BE2C (cell line): ENCODE data around the gene DEFB131B.
"Not testable (repeated sequence)": the region's sequence is repeated elsewhere in the genome, so short reads cannot be mapped to it uniquely, and the experiment has no call there.

Experiments
- DNase-seq: peaks from one replicate; pipeline ENCODE4 v3.0.0-alpha.2; 2020
- H3K27me3 ChIP-seq: fragments of 250-450 bp; sonication (Bioruptor Pico); 2 replicates; pipeline ENCODE4 v1.5.1; 2020; ENCODE audit warnings: mild to moderate bottlenecking
- H3K36me3 ChIP-seq: fragments of 250-450 bp; sonication (Bioruptor Pico); 2 replicates; pipeline ENCODE4 v1.5.1; 2020; ENCODE audit warnings: mild to moderate bottlenecking
- H3K4me1 ChIP-seq: fragments of 250-450 bp; sonication (Bioruptor Pico); 2 replicates; pipeline ENCODE4 v1.5.1; 2020
- H3K4me3 ChIP-seq: 2 replicates; pipeline ENCODE4 v1.5.1; 2011; ENCODE audit warnings: low read depth, low read length
- H3K9me3 ChIP-seq: fragments of 250-450 bp; sonication (Bioruptor Pico); 2 replicates; pipeline ENCODE4 v1.5.1; 2020
- TF ChIP-seq, protein P1 (sequence below): IDR thresholded peaks from 2 replicates; pipeline ENCODE4 v1.5.1; 2012; ENCODE audit warnings: mild to moderate bottlenecking, low read depth, low read length

DEFB131B gene

DNA sequence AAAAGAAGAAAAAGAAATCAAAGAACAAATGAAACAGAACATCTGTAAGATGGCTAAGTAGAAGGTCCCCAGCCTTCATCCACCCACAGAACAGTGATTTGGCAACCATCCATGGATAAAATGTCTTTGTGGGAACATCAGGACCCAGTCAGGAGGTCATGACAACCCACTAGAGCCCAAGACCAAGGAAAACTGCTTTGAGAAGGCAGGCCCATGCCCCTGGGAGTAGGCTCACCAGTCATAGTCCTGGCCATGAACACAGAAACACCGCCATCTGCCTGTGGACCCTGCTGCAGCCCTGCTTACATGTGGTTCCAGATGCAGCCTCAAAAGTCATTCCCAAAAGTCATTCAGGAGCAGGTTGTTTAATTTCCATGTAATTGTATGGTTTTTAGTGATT lies 11.0 kb upstream of the DEFB131B start:
- not testable (repeated sequence) for H3K27me3 ChIP-seq, H3K9me3 ChIP-seq, H3K4me3 ChIP-seq, H3K36me3 ChIP-seq, H3K4me1 ChIP-seq
- peak; percentile 25 for DNase-seq
- TF ChIP-seq, protein P1, sequence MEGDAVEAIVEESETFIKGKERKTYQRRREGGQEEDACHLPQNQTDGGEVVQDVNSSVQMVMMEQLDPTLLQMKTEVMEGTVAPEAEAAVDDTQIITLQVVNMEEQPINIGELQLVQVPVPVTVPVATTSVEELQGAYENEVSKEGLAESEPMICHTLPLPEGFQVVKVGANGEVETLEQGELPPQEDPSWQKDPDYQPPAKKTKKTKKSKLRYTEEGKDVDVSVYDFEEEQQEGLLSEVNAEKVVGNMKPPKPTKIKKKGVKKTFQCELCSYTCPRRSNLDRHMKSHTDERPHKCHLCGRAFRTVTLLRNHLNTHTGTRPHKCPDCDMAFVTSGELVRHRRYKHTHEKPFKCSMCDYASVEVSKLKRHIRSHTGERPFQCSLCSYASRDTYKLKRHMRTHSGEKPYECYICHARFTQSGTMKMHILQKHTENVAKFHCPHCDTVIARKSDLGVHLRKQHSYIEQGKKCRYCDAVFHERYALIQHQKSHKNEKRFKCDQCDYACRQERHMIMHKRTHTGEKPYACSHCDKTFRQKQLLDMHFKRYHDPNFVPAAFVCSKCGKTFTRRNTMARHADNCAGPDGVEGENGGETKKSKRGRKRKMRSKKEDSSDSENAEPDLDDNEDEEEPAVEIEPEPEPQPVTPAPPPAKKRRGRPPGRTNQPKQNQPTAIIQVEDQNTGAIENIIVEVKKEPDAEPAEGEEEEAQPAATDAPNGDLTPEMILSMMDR: peak; percentile 18

DNA sequence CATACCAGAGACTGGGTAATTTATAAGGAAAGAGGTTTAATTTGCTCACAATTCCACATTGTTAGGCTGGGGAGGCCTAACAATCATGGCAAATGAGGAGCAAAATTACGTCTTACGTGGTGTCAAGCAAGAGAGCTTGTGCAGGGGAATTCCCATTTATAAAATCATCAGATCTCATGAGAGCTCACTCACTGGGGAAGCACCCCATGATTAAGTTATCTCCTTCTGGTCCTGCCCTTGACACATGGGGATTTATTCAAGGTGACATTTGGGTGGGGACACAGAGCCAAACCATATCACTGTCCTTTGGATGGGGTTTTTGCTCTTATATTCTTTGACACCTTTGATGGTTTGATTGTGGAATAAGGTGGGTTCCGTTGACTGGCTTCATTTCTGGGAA lies 8.3 kb upstream of the DEFB131B start:
- H3K4me1 ChIP-seq, H3K36me3 ChIP-seq, DNase-seq, H3K9me3 ChIP-seq, H3K27me3 ChIP-seq, H3K4me3 ChIP-seq: not testable (repeated sequence)

DNA sequence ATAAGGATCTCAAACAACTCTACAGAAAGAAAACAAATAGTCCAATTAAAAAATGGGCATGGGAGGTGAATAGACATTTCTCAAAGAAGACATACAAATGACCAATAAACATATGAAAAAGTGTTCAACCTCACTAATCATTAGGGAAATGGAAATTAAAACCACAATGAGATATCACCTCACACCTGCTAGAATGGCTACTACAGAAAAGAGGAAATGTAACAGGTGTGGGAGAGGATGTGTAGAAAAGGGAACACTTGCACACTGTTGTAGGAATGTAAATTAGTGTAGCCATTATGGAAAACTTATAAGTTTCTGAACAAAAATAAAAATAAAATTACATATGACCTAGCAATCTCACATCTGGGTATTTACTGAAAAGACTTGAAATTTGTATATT lies 7.6 kb upstream of the DEFB131B start:
- not testable (repeated sequence) for H3K9me3 ChIP-seq, H3K27me3 ChIP-seq, DNase-seq, H3K4me1 ChIP-seq, H3K4me3 ChIP-seq, H3K36me3 ChIP-seq

DNA sequence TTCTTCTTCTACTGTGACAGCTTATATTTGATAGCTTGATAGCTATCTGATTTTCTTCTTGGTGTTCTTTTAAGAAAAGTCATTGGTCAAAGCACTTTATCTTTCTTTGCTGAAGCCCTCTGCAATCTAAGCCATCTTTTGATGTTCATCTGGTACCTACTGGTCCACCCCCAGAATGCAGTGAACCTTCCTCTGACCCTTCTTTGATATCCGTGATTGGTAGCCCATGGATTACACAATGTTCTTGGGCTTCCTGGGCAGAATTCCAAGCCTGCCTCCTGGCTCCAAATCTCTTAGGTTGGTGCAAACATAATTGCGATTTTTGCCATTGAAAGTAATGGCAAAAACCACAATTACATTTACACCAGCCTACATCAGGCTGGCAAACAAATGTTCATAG lies 2.0 kb upstream of the DEFB131B start:
- not testable (repeated sequence) for H3K9me3 ChIP-seq, H3K27me3 ChIP-seq, H3K4me3 ChIP-seq, DNase-seq, H3K36me3 ChIP-seq, H3K4me1 ChIP-seq

DNA sequence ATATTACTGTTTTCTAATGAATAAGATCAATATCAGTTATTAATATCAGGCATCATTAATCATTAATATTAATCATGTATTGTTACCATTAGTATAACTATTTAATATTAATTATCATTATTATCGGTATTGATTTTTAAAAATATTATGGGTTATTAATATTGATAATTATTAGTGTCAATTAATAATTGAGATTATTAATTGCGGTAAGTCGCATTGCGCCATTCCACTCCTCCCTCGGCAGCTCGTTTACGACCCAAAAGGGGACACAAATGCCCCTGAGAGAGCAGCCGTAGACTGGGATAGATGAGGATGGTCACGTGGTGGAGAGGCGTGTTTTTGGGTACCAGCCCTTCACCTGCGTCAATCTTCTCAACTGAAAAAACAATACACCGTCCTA lies 7.6 kb downstream of the DEFB131B start:
- not testable (repeated sequence) for H3K27me3 ChIP-seq, H3K4me3 ChIP-seq, H3K36me3 ChIP-seq, H3K9me3 ChIP-seq, DNase-seq, H3K4me1 ChIP-seq

DNA sequence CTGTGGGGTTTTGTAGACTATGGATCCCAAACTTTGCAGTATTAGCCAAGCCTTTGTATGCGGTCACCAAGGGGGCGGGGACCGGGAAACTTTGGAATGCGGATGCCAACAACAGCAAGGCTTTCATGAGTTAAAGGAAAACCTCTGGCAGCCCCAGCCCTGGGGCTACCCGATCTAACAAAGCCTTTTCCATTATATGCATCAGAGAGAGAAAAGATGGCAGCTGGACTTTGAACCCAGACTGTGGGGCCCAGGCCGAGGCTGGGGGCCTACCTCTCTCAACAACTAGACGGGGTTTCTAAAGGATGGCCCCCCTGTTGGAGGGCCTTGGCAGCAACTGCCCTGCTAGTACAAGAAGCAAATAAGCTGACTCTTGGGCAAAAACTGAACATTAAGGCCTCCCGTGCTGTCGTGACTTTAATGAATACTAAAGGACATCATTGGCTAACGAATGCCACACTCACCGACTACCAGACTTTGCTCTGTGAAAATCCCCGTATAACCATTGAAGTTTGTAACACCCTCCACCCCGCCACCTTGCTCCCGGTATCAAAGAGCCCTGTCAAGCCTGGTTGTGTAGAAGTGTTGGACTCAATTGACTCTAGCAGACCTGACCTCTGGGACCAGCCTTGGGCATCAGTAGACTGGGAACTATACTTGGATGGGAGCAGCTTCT lies 10.2 kb downstream of the DEFB131B start:
- not testable (repeated sequence) for H3K27me3 ChIP-seq, H3K4me3 ChIP-seq, H3K36me3 ChIP-seq, DNase-seq, H3K9me3 ChIP-seq, H3K4me1 ChIP-seq

DNA sequence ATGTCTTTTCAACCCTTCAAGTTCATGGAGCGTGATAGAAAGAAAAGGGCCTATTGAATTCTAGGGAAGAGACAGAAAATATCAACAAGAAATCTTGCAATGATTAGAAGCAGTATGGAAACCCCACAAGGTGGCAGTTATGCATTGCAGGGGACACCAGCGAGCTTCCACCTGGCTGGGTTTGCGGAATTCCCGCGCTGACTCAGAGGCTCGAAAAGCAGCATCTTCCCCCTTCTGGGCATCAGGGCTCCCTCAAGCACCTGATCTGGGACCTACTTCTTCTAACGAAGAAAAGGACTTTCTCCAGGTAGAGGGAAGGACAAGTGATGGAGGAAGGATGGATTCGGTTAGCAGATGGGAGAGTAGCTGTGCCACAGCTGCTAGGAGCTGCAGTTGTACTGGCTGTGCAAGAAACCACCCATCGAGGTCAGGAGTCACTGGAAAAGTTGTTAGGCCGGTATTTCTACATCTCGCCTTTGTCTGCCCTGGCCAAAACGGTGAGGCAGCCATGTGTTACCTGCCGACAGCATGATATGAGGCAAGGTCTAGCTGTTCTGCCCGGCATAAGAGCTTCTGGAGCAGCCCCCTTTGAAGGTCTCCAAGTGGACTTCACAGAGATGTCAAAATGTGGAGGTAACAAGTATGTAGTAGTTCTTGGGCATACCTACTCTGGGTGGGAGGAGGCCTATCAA lies 11.1 kb downstream of the DEFB131B start:
- DNase-seq, H3K36me3 ChIP-seq, H3K27me3 ChIP-seq, H3K4me3 ChIP-seq, H3K9me3 ChIP-seq, H3K4me1 ChIP-seq: not testable (repeated sequence)

DNA sequence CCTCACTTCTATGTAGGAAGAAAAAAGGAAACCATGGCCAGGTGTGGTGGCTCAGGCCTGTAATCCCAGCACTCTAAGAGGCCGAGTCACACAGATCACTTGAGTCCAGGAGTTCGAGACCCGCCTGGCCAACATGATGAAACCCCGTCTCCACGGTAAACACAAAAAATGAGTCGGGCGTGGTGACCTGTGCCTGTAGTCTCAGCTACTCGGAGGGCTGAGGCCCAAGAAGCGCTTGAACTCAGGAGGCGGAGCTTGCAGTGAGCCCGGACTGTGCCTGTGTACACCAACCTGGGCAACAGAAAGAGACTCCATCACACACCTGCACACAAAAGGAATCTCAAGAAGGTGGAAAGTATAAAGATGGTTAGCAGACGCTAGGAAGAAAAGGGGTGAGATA lies 17.7 kb downstream of the DEFB131B start:
- no peaks in the 10 kb centered on the region for H3K9me3 ChIP-seq
- no peaks in the 10 kb centered on the region for H3K27me3 ChIP-seq
- no peak for DNase-seq
- H3K4me1 ChIP-seq: no peaks in the 10 kb centered on the region
- TF ChIP-seq, protein P1: no peak
- no peaks in the 10 kb centered on the region for H3K36me3 ChIP-seq
- no peak overlapping the region for H3K4me3 ChIP-seq

DNA sequence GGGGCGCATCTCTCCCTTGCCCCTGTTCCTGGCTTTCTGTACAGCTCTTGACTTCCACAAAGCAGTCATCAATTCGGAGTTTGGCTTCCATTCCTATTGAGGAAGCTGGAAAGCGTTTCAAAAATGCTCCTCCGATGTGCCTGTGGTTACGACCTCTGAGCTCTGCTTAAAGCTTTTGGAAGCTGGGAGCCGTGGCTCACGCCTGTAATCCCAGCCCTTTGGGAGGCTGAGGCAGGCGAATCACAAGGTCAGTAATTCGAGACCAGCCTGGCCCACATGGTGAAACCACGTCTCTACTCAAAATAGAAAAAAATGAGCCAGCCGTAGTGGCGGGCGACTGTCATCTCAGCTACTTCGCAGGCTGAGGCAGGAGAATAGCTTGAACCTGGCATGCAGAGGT lies 22.9 kb downstream of the DEFB131B start:
- DNase-seq: not testable (repeated sequence)

DNA sequence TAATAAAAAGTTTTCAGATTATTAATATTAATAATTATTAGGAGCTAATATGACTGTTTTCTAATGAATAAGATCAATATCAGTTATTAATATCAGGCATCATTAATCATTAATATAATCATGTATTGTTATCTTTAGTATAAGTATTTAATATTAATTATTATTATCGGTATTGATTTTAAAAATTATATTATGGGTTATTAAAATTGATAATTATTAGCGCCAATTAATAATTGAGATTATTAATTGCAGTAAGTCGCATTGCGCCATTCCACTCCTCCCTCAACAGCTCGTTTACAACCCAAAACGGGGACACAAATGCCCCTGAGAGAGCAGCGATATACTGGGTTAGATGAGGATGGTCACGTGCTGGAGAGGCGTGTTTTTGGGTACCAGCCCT lies 30.0 kb downstream of the DEFB131B start:
- Histone ChIP-seq H3K4me1 (no peaks in the 10 kb centered on the region), H3K36me3 (no peaks in the 10 kb centered on the region), H3K4me3 (no peak overlapping the region), H3K27me3 (no peaks in the 10 kb centered on the region), H3K9me3 (no peaks in the 10 kb centered on the region)
- TF ChIP-seq, protein P1: no peak
- DNase-seq: no peak

More for the DNA sequence above, 22.9 kb downstream of the DEFB131B start:
- H3K27me3 ChIP-seq, H3K9me3 ChIP-seq, H3K36me3 ChIP-seq, H3K4me1 ChIP-seq, H3K4me3 ChIP-seq: not testable (repeated sequence)

DNA sequence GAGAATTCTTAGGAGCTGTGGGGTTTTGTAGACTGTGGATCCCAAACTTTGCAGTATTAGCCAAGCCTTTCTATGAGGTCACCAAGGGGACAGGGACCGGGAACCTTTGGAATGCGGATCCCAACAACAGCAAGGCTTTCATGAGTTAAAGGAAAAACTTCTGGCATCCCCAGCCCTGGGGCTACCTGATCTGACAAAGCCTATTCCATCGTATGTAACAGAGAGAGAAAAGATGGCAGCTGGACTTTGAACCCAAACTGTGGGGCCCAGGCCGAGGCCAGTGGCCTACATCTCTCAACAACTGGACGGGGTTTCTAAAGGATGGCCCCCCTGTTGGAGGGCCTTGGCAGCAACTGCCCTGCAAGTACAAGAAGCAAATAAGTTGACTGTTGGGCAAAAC lies 32.5 kb downstream of the DEFB131B start:
- not testable (repeated sequence) for H3K27me3 ChIP-seq, H3K4me1 ChIP-seq

DNA sequence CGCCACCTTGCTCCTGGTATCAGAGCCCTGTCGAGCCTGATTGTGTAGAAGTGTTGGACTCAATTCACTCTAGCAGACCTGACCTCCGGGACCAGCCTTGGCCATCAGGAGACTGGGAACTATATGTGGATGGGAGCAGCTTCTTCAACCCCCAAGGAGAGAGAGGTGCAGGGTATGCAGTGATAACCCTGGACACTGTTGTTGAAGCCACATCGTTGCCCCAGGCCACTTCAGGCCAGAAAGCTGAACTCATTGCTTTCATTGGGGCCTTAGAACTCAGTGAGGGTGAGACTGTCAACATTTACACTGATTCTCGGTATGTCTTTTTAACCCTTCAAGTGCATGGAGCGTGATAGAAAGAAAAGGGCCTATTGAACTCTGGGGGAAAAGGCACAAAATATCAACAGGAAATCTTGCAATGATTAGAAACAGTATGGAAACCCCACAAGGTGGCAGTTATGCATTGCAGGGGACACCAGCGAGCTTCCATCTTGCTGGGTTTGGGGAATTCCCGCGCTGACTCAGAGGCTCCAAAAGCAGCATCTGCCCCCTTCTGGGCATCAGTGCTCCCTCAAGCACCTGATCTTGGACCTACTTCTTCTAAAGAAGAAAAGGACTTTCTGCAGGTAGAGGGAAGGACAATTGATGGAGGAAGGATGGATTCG lies 33.2 kb downstream of the DEFB131B start:
- DNase-seq, H3K27me3 ChIP-seq, H3K4me3 ChIP-seq, H3K9me3 ChIP-seq, H3K36me3 ChIP-seq, H3K4me1 ChIP-seq: not testable (repeated sequence)

More for the DNA sequence above, 32.5 kb downstream of the DEFB131B start:
- H3K9me3 ChIP-seq, H3K4me3 ChIP-seq, DNase-seq, H3K36me3 ChIP-seq: not testable (repeated sequence)

DNA sequence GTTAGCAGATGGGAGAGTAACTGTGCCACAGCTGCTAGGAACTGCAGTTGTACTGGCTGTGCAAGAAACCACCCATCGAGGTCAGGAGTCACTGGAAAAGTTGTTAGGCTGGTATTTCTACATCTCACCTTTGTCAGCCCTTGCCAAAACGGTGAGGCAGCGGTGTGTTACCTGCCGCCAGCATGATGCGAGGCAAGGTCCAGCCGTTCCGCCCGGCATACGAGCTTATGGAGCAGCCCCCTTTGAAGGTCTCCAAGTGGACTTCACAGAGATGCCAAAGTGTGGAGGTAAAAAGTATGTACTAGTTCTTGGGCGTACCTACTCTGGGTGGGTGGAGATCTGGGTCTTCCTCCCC lies 33.7 kb downstream of the DEFB131B start:
- DNase-seq, H3K27me3 ChIP-seq, H3K9me3 ChIP-seq, H3K36me3 ChIP-seq, H3K4me3 ChIP-seq, H3K4me1 ChIP-seq: not testable (repeated sequence)
